ENCODE data around the gene PRSS3. TPM values are rescaled to one million over a fixed set of nuclear protein-coding genes. Genes with fewer than 3 reads are reported as not detected.
"Not testable (repeated sequence)": the region's sequence is repeated elsewhere in the genome, so short reads cannot be mapped to it uniquely, and the experiment has no call there.

The PRSS3 gene
- polyA plus RNA-seq, 2 donors: 112 to 165 TPM

- no peaks in the 10 kb centered on the region for H3K9me3 ChIP-seq (ENCODE audit: control insufficient read depth in 2 of 2, insufficient read depth in 1 of 2, low read depth in 1 of 2, low read length in 1 of 2)
- H3K27ac ChIP-seq (ENCODE audit: low read depth in 2 of 2, low read length in 1 of 2): no peak overlapping the region
- H3K36me3 ChIP-seq (ENCODE audit: control insufficient read depth in 2 of 2, insufficient read depth in 2 of 2, low read length in 1 of 2): no peaks in the 10 kb centered on the region
- WGBS, 2 donors: 73 to 94% methylated on average over 8 of the region's 8 CpGs
- H3K4me3 ChIP-seq (ENCODE audit: low read depth in 1 of 2, low read length in 2 of 2): no peak overlapping the region
- no peaks in the 10 kb centered on the region for H3K4me1 ChIP-seq (ENCODE audit: control insufficient read depth in 2 of 2, insufficient read depth in 2 of 2, low read length in 1 of 2)
- H3K27me3 ChIP-seq (ENCODE audit: control insufficient read depth in 1 of 2, insufficient read depth in 2 of 2, low read length in 2 of 2): no peaks in the 10 kb centered on the region
Observed at GRCh38 chr9:33797837-33798236, 2.5 kb downstream of the PRSS3 start.

GRCh38 chr9:33798545-33798944 lies 3.2 kb downstream of the PRSS3 start:
- Histone ChIP-seq H3K4me3 (ENCODE audit: low read depth in 1 of 2, low read length in 2 of 2) (no peak overlapping the region), H3K4me1 (ENCODE audit: control insufficient read depth in 2 of 2, insufficient read depth in 2 of 2, low read length in 1 of 2) (no peaks in the 10 kb centered on the region), H3K27me3 (ENCODE audit: control insufficient read depth in 1 of 2, insufficient read depth in 2 of 2, low read length in 2 of 2) (no peaks in the 10 kb centered on the region), H3K36me3 (ENCODE audit: control insufficient read depth in 2 of 2, insufficient read depth in 2 of 2, low read length in 1 of 2) (no peaks in the 10 kb centered on the region), H3K27ac (ENCODE audit: low read depth in 2 of 2, low read length in 1 of 2) (no peak overlapping the region), H3K9me3 (ENCODE audit: control insufficient read depth in 2 of 2, insufficient read depth in 1 of 2, low read depth in 1 of 2, low read length in 1 of 2) (no peaks in the 10 kb centered on the region)
- WGBS, 2 donors: 80 to 89% methylated on average over 10 of the region's 10 CpGs

GRCh38 chr9:33799928-33800704 lies 4.8 kb downstream of the PRSS3 start:
- 68 to 77% methylated on average over 9 of the region's 9 CpGs for WGBS, 2 donors
- no peaks in the 10 kb centered on the region for H3K4me1 ChIP-seq (ENCODE audit: control insufficient read depth in 2 of 2, insufficient read depth in 2 of 2, low read length in 1 of 2)
- H3K9me3 ChIP-seq (ENCODE audit: control insufficient read depth in 2 of 2, insufficient read depth in 1 of 2, low read depth in 1 of 2, low read length in 1 of 2): no peaks in the 10 kb centered on the region
- H3K27ac ChIP-seq (ENCODE audit: low read depth in 2 of 2, low read length in 1 of 2): no peak overlapping the region
- no peaks in the 10 kb centered on the region for H3K27me3 ChIP-seq (ENCODE audit: control insufficient read depth in 1 of 2, insufficient read depth in 2 of 2, low read length in 2 of 2)
- no peak overlapping the region for H3K4me3 ChIP-seq (ENCODE audit: low read depth in 1 of 2, low read length in 2 of 2)
- H3K36me3 ChIP-seq (ENCODE audit: control insufficient read depth in 2 of 2, insufficient read depth in 2 of 2, low read length in 1 of 2): no peaks in the 10 kb centered on the region

GRCh38 chr9:33800886-33801285 lies 5.5 kb downstream of the PRSS3 start:
- Histone ChIP-seq H3K27ac (ENCODE audit: low read depth in 2 of 2, low read length in 1 of 2) (no peak overlapping the region), H3K4me3 (ENCODE audit: low read depth in 1 of 2, low read length in 2 of 2) (no peak overlapping the region), H3K27me3 (ENCODE audit: control insufficient read depth in 1 of 2, insufficient read depth in 2 of 2, low read length in 2 of 2) (no peaks in the 10 kb centered on the region), H3K4me1 (ENCODE audit: control insufficient read depth in 2 of 2, insufficient read depth in 2 of 2, low read length in 1 of 2) (no peaks in the 10 kb centered on the region), H3K9me3 (ENCODE audit: control insufficient read depth in 2 of 2, insufficient read depth in 1 of 2, low read depth in 1 of 2, low read length in 1 of 2) (no peaks in the 10 kb centered on the region), H3K36me3 (ENCODE audit: control insufficient read depth in 2 of 2, insufficient read depth in 2 of 2, low read length in 1 of 2) (no peaks in the 10 kb centered on the region)
- 60 to 72% methylated on average over 2 of the region's 2 CpGs for WGBS, 2 donors

DNA sequence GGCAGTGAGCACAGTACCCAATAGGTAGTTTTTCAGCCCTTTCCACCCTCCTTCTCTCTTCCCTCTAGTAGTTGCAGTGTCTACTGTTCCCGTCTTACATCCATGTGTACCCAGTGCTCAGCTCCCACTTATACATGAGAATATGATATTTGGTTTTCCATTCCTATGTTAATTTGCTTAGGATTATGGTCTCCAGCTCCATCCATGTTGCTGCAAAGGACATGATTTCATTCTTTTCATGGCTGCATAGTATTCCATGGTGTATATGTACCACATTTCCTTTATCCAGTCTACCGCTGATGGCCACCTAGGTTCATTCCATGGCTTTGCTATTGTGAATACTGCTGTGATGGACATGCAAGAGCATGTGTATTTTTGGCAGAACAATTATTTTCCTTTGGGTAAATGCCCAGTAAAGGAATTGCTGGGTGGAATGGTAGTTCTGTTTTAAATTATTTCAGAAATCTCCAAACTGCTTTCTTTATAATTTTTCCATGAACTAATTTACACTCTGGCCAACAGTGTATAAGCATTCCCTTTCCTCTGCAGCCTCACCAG lies 6.7 kb downstream of the PRSS3 start:
- H3K4me3 ChIP-seq (ENCODE audit: low read depth in 1 of 2, low read length in 2 of 2); H3K27ac ChIP-seq (ENCODE audit: low read depth in 2 of 2, low read length in 1 of 2); H3K9me3 ChIP-seq (ENCODE audit: control insufficient read depth in 2 of 2, insufficient read depth in 1 of 2, low read depth in 1 of 2, low read length in 1 of 2); H3K4me1 ChIP-seq (ENCODE audit: control insufficient read depth in 2 of 2, insufficient read depth in 2 of 2, low read length in 1 of 2); H3K27me3 ChIP-seq (ENCODE audit: control insufficient read depth in 1 of 2, insufficient read depth in 2 of 2, low read length in 2 of 2); H3K36me3 ChIP-seq (ENCODE audit: control insufficient read depth in 2 of 2, insufficient read depth in 2 of 2, low read length in 1 of 2): not testable (repeated sequence)
- 87 to 89% methylated on average over 2 of the region's 2 CpGs for WGBS, 2 donors

DNA sequence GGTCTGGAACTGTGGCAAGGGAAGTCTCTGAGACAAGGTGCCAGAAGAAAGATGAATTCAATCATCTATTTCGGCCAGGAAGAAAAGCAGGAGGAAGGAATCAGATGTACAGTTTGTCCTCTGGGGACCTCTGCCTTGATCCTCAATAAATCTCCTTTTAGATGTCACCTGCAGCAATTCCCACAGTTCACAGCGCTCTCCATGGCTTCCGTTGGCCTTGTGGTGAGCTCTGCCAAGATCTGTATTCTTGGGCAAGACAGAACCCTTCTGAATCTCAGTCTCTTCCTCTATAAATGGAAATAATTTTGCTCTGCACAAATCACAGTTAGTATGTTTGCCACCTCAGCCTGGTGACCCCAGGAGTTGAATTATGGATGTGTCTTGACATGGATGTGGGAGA lies 8.8 kb downstream of the PRSS3 start:
- not testable (repeated sequence) for H3K27ac ChIP-seq (ENCODE audit: low read depth in 2 of 2, low read length in 1 of 2); H3K27me3 ChIP-seq (ENCODE audit: control insufficient read depth in 1 of 2, insufficient read depth in 2 of 2, low read length in 2 of 2); H3K9me3 ChIP-seq (ENCODE audit: control insufficient read depth in 2 of 2, insufficient read depth in 1 of 2, low read depth in 1 of 2, low read length in 1 of 2); H3K4me3 ChIP-seq (ENCODE audit: low read depth in 1 of 2, low read length in 2 of 2); H3K36me3 ChIP-seq (ENCODE audit: control insufficient read depth in 2 of 2, insufficient read depth in 2 of 2, low read length in 1 of 2); H3K4me1 ChIP-seq (ENCODE audit: control insufficient read depth in 2 of 2, insufficient read depth in 2 of 2, low read length in 1 of 2)
- WGBS, 2 donors: 73 to 82% methylated on average over 3 of the region's 3 CpGs

- not testable (repeated sequence) for H3K4me3 ChIP-seq (ENCODE audit: low read depth in 1 of 2, low read length in 2 of 2); H3K27ac ChIP-seq (ENCODE audit: low read depth in 2 of 2, low read length in 1 of 2); H3K36me3 ChIP-seq (ENCODE audit: control insufficient read depth in 2 of 2, insufficient read depth in 2 of 2, low read length in 1 of 2); H3K4me1 ChIP-seq (ENCODE audit: control insufficient read depth in 2 of 2, insufficient read depth in 2 of 2, low read length in 1 of 2); H3K9me3 ChIP-seq (ENCODE audit: control insufficient read depth in 2 of 2, insufficient read depth in 1 of 2, low read depth in 1 of 2, low read length in 1 of 2); H3K27me3 ChIP-seq (ENCODE audit: control insufficient read depth in 1 of 2, insufficient read depth in 2 of 2, low read length in 2 of 2)
- WGBS, 2 donors: 43 to 44% methylated on average over 2 of the region's 2 CpGs
Observed at GRCh38 chr9:33807156-33807555, 11.8 kb downstream of the PRSS3 start.

DNA sequence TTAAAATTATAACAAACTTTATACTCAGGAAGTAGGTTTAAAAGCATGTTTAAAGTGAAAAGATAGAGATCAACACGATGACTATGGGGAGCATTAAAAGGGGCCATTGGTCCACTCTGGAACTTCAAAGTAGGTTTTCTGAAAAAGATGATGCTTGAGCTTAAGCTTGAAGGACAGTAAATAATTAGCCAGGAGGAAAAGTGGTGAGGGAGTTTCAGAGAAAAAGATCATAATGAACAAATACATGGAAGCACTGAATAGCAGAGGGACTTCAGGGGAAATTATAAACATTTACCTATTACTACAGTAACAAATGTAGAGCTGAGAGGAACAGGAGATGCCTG lies 13.6 kb downstream of the PRSS3 start:
- WGBS, 2 donors: 47 to 70% methylated on average over 1 of the region's 1 CpG
- not testable (repeated sequence) for H3K4me3 ChIP-seq (ENCODE audit: low read depth in 1 of 2, low read length in 2 of 2); H3K36me3 ChIP-seq (ENCODE audit: control insufficient read depth in 2 of 2, insufficient read depth in 2 of 2, low read length in 1 of 2); H3K4me1 ChIP-seq (ENCODE audit: control insufficient read depth in 2 of 2, insufficient read depth in 2 of 2, low read length in 1 of 2); H3K27ac ChIP-seq (ENCODE audit: low read depth in 2 of 2, low read length in 1 of 2); H3K27me3 ChIP-seq (ENCODE audit: control insufficient read depth in 1 of 2, insufficient read depth in 2 of 2, low read length in 2 of 2); H3K9me3 ChIP-seq (ENCODE audit: control insufficient read depth in 2 of 2, insufficient read depth in 1 of 2, low read depth in 1 of 2, low read length in 1 of 2)

DNA sequence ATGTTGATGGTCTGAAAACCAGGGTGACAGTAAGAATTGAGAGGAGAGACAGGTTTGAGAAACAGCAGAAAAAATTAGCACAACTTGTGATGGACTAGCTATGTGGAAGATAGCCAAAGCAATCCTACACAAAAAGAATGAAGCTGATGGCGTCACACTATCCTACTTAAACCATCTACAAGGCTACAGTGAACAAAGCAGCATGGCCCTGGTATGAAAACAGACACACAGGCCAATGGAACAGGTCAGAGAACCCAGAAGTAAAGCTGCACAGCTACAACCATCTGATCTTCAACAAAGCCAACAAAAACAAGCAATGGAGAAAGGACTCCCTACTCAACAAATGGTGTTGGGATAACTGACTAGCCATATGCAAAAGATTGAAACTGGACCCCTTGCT lies 14.1 kb downstream of the PRSS3 start:
- Histone ChIP-seq H3K4me1 (ENCODE audit: control insufficient read depth in 2 of 2, insufficient read depth in 2 of 2, low read length in 1 of 2) (no peaks in the 10 kb centered on the region), H3K4me3 (ENCODE audit: low read depth in 1 of 2, low read length in 2 of 2) (no peak overlapping the region), H3K27ac (ENCODE audit: low read depth in 2 of 2, low read length in 1 of 2) (no peak overlapping the region), H3K9me3 (ENCODE audit: control insufficient read depth in 2 of 2, insufficient read depth in 1 of 2, low read depth in 1 of 2, low read length in 1 of 2) (no peaks in the 10 kb centered on the region), H3K36me3 (ENCODE audit: control insufficient read depth in 2 of 2, insufficient read depth in 2 of 2, low read length in 1 of 2) (no peaks in the 10 kb centered on the region), H3K27me3 (ENCODE audit: control insufficient read depth in 1 of 2, insufficient read depth in 2 of 2, low read length in 2 of 2) (no peaks in the 10 kb centered on the region)
- WGBS, 2 donors: 83 to 94% methylated on average over 1 of the region's 1 CpG

All from esophagus (tissue), 2 donors.